H1 (cell line): ENCODE data around the gene ITGA8. TPM values are rescaled to one million over a fixed set of nuclear protein-coding genes. Genes with fewer than 3 reads are reported as not detected.

ENCODE experiments used
- CBX5 ChIP-seq: fragments of 300-800, 300-1000 bp; sonication (generic); IDR thresholded peaks from 2 replicates; pipeline ENCODE4 v1.7.1; 2016; ENCODE audit warnings: antibody characterized with exemption, low read length, low read depth
- RBBP5 ChIP-seq: IDR thresholded peaks from 2 replicates; pipeline ENCODE4 v1.7.1; 2012; ENCODE audit warnings: low read depth, mild to moderate bottlenecking, inconsistent platforms, low read length, moderate library complexity, borderline replicate concordance
- polyA plus RNA-seq, 7 experiments: library from polyadenylated mRNA; depleted of rRNA in 3 of 7; stranded (reverse) in 5 of 7; unstranded in 2 of 7; fragments of >200 nt in 5 of 7; fragments of 200-250 nt in 2 of 7; gene quantifications; 1 replicate in 5 of 7; 2 replicates in 1 of 7; 4 replicates in 1 of 7; pipeline versions ENCODE4 v1.2.1 to v1.2.3, GENCODE V29; 2011 to 2013; ENCODE audit warnings: missing spikeins in 2 of 7, mixed read lengths in 2 of 7
- total RNA-seq: library from RNA; stranded (reverse); fragmentation: NEBNext Ultra II Directional; extraction: Animal tissue kit (Norgen Biotek cat#: 25700); gene quantifications from 2 replicates; pipeline ENCODE4 v1.2.1, GENCODE V29; 2021
- TF ChIP-seq, protein P1 (sequence below): IDR thresholded peaks from 2 replicates; pipeline ENCODE4 v1.6.1; 2012; ENCODE audit warnings: inconsistent platforms
- TF ChIP-seq, protein P2 (sequence below): fragments of 300-600 bp; sonication (generic); IDR thresholded peaks from 2 replicates; pipeline ENCODE4 v1.7.1; 2012; ENCODE audit warnings: low read length, moderate library complexity, mild to moderate bottlenecking, inconsistent platforms; ENCODE audit not compliant: insufficient replicate concordance

ITGA8 gene
- total and polyA plus RNA-seq, 2 of the 8 experiments (the other 6 are each of a cell fraction or from before 2014, with no cell fraction given), result not detected

DNA sequence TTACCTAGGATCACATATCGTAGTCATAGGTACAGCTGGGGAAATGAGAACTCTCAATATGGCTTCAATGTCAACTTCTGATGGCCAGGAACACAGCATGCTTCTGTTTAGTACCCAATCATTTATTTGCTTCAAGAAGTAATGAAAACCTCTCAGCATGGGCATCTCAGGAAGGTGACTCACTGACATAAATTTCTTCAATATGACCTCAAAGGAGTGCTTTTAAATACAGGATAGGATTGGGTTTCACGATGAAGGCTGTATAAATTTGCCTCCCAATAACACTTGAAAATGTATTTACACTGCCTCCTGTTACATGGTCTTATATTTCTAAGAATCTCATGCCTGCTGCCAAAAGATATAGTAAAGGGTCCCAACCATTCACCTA, 15.1 kb downstream of the ITGA8 start (continued):
- TF ChIP-seq, protein P1, sequence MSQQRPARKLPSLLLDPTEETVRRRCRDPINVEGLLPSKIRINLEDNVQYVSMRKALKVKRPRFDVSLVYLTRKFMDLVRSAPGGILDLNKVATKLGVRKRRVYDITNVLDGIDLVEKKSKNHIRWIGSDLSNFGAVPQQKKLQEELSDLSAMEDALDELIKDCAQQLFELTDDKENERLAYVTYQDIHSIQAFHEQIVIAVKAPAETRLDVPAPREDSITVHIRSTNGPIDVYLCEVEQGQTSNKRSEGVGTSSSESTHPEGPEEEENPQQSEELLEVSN, result no peak
- TF ChIP-seq RBBP5, result no peak
- TF ChIP-seq CBX5, result no peak
- TF ChIP-seq, protein P2, sequence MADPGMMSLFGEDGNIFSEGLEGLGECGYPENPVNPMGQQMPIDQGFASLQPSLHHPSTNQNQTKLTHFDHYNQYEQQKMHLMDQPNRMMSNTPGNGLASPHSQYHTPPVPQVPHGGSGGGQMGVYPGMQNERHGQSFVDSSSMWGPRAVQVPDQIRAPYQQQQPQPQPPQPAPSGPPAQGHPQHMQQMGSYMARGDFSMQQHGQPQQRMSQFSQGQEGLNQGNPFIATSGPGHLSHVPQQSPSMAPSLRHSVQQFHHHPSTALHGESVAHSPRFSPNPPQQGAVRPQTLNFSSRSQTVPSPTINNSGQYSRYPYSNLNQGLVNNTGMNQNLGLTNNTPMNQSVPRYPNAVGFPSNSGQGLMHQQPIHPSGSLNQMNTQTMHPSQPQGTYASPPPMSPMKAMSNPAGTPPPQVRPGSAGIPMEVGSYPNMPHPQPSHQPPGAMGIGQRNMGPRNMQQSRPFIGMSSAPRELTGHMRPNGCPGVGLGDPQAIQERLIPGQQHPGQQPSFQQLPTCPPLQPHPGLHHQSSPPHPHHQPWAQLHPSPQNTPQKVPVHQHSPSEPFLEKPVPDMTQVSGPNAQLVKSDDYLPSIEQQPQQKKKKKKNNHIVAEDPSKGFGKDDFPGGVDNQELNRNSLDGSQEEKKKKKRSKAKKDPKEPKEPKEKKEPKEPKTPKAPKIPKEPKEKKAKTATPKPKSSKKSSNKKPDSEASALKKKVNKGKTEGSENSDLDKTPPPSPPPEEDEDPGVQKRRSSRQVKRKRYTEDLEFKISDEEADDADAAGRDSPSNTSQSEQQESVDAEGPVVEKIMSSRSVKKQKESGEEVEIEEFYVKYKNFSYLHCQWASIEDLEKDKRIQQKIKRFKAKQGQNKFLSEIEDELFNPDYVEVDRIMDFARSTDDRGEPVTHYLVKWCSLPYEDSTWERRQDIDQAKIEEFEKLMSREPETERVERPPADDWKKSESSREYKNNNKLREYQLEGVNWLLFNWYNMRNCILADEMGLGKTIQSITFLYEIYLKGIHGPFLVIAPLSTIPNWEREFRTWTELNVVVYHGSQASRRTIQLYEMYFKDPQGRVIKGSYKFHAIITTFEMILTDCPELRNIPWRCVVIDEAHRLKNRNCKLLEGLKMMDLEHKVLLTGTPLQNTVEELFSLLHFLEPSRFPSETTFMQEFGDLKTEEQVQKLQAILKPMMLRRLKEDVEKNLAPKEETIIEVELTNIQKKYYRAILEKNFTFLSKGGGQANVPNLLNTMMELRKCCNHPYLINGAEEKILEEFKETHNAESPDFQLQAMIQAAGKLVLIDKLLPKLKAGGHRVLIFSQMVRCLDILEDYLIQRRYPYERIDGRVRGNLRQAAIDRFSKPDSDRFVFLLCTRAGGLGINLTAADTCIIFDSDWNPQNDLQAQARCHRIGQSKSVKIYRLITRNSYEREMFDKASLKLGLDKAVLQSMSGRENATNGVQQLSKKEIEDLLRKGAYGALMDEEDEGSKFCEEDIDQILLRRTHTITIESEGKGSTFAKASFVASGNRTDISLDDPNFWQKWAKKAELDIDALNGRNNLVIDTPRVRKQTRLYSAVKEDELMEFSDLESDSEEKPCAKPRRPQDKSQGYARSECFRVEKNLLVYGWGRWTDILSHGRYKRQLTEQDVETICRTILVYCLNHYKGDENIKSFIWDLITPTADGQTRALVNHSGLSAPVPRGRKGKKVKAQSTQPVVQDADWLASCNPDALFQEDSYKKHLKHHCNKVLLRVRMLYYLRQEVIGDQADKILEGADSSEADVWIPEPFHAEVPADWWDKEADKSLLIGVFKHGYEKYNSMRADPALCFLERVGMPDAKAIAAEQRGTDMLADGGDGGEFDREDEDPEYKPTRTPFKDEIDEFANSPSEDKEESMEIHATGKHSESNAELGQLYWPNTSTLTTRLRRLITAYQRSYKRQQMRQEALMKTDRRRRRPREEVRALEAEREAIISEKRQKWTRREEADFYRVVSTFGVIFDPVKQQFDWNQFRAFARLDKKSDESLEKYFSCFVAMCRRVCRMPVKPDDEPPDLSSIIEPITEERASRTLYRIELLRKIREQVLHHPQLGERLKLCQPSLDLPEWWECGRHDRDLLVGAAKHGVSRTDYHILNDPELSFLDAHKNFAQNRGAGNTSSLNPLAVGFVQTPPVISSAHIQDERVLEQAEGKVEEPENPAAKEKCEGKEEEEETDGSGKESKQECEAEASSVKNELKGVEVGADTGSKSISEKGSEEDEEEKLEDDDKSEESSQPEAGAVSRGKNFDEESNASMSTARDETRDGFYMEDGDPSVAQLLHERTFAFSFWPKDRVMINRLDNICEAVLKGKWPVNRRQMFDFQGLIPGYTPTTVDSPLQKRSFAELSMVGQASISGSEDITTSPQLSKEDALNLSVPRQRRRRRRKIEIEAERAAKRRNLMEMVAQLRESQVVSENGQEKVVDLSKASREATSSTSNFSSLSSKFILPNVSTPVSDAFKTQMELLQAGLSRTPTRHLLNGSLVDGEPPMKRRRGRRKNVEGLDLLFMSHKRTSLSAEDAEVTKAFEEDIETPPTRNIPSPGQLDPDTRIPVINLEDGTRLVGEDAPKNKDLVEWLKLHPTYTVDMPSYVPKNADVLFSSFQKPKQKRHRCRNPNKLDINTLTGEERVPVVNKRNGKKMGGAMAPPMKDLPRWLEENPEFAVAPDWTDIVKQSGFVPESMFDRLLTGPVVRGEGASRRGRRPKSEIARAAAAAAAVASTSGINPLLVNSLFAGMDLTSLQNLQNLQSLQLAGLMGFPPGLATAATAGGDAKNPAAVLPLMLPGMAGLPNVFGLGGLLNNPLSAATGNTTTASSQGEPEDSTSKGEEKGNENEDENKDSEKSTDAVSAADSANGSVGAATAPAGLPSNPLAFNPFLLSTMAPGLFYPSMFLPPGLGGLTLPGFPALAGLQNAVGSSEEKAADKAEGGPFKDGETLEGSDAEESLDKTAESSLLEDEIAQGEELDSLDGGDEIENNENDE, result no peak
- TF ChIP-seq, all 59 proteins: peak for 0
